Stimulated activated naive CD8-positive, alpha-beta T cell treated with anti-CD3 and anti-CD28 coated beads, Interleukin-15, Interleukin-2, amounts not matched to agents 100 ng/mL and 50 ng/mL, for 24 hours (primary cell): ENCODE results near the gene UFSP2.

Experiments
- H3K27ac Mint-ChIP-seq: one replicate; pipeline ENCODE4 v1.8.0; 2021; ENCODE audit warnings: mild to moderate bottlenecking, mixed read lengths
- H3K27me3 Mint-ChIP-seq: one replicate; pipeline ENCODE4 v1.8.0; 2021; ENCODE audit warnings: mixed read lengths
- H3K36me3 Mint-ChIP-seq: one replicate; pipeline ENCODE4 v1.8.0; 2021; ENCODE audit warnings: low read depth, mixed read lengths
- H3K4me1 Mint-ChIP-seq: one replicate; pipeline ENCODE4 v1.8.0; 2021; ENCODE audit warnings: low read depth, mixed read lengths
- H3K4me3 Mint-ChIP-seq: one replicate; pipeline ENCODE4 v1.8.0; 2021; ENCODE audit warnings: mild to moderate bottlenecking, mixed read lengths
- H3K9me3 Mint-ChIP-seq: one replicate; pipeline ENCODE4 v1.8.0; 2021; ENCODE audit warnings: mixed read lengths

The UFSP2 gene

GRCh38 chr4:185425647-185426352 lies at the start of gene UFSP2:
Gene UFSP2, minus strand, starts transcription at chr4:185425964. Its CDS starts 96 bp downstream, at chr4:185425868.
- Mint-ChIP-seq H3K27ac (peak within 1 kb of the TSS; percentile 100), H3K4me3 (peak within 1 kb of the TSS; percentile 90), H3K36me3 (peaks cover 13% of the 10 kb centered on the region), H3K27me3 (peaks cover 4% of the 10 kb centered on the region), H3K4me1 (peaks cover 24% of the 10 kb centered on the region), H3K9me3 (no peaks in the 10 kb centered on the region)

- Mint-ChIP-seq H3K4me3 (no peak overlapping the region), H3K27me3 (peaks cover 31% of the 10 kb centered on the region), H3K27ac (no peak overlapping the region), H3K36me3 (no peaks in the 10 kb centered on the region), H3K4me1 (peaks cover 10% of the 10 kb centered on the region), H3K9me3 (no peaks in the 10 kb centered on the region)
These were observed 47.5 kb upstream of the UFSP2 start for GRCh38 chr4:185473247-185473646.

- Mint-ChIP-seq H3K27me3 (peaks cover 26% of the 10 kb centered on the region), H3K27ac (peak overlapping the region; percentile 48), H3K36me3 (no peaks in the 10 kb centered on the region), H3K4me1 (peaks cover 10% of the 10 kb centered on the region), H3K9me3 (no peaks in the 10 kb centered on the region), H3K4me3 (peak overlapping the region; percentile 85)
These were observed 46.4 kb upstream of the UFSP2 start for GRCh38 chr4:185472103-185472542.

- Mint-ChIP-seq H3K4me3 (peak within 1 kb of the TSS; percentile 85), H3K27me3 (peaks cover 27% of the 10 kb centered on the region), H3K27ac (peak within 1 kb of the TSS; percentile 48), H3K9me3 (no peaks in the 10 kb centered on the region), H3K4me1 (peaks cover 10% of the 10 kb centered on the region), H3K36me3 (no peaks in the 10 kb centered on the region)
These were observed 45.7 kb upstream of the UFSP2 start, which contains the start of gene CCDC110 for GRCh38 chr4:185471235-185472102. Gene CCDC110, minus strand, starts transcription at chr4:185471733. Its CDS starts 50 bp downstream, at chr4:185471683.

GRCh38 chr4:185470501-185471195 lies 44.9 kb upstream of the UFSP2 start:
- Mint-ChIP-seq H3K27ac (no peak overlapping the region), H3K27me3 (peaks cover 31% of the 10 kb centered on the region), H3K36me3 (no peaks in the 10 kb centered on the region), H3K4me1 (peaks cover 10% of the 10 kb centered on the region), H3K4me3 (peak overlapping the region; percentile 77), H3K9me3 (no peaks in the 10 kb centered on the region)

- Mint-ChIP-seq H3K9me3 (no peaks in the 10 kb centered on the region), H3K27ac (no peak overlapping the region), H3K4me1 (peaks cover 10% of the 10 kb centered on the region), H3K27me3 (peaks cover 34% of the 10 kb centered on the region), H3K36me3 (no peaks in the 10 kb centered on the region), H3K4me3 (no peak overlapping the region)
These were observed 43.9 kb upstream of the UFSP2 start for GRCh38 chr4:185469580-185470154.

- no peak overlapping the region for H3K27ac Mint-ChIP-seq
- H3K9me3 Mint-ChIP-seq = no peaks in the 10 kb centered on the region
- peaks cover 10% of the 10 kb centered on the region for H3K4me1 Mint-ChIP-seq
- H3K36me3 Mint-ChIP-seq = no peaks in the 10 kb centered on the region
- H3K27me3 Mint-ChIP-seq = peaks cover 31% of the 10 kb centered on the region
- H3K4me3 Mint-ChIP-seq = no peak overlapping the region
These were observed 43.2 kb upstream of the UFSP2 start for GRCh38 chr4:185468999-185469398.

- peaks cover 28% of the 10 kb centered on the region for H3K27me3 Mint-ChIP-seq
- H3K27ac Mint-ChIP-seq = no peak overlapping the region
- H3K4me3 Mint-ChIP-seq = no peak overlapping the region
- no peaks in the 10 kb centered on the region for H3K36me3 Mint-ChIP-seq
- no peaks in the 10 kb centered on the region for H3K9me3 Mint-ChIP-seq
- peaks cover 10% of the 10 kb centered on the region for H3K4me1 Mint-ChIP-seq
These were observed 42.2 kb upstream of the UFSP2 start for GRCh38 chr4:185467991-185468390.

GRCh38 chr4:185467101-185467500 lies 41.3 kb upstream of the UFSP2 start:
- Mint-ChIP-seq H3K9me3 (no peaks in the 10 kb centered on the region), H3K27me3 (peaks cover 27% of the 10 kb centered on the region), H3K4me1 (peaks cover 10% of the 10 kb centered on the region), H3K27ac (no peak overlapping the region), H3K36me3 (no peaks in the 10 kb centered on the region), H3K4me3 (no peak overlapping the region)

GRCh38 chr4:185465707-185466106 lies 39.9 kb upstream of the UFSP2 start:
- no peaks in the 10 kb centered on the region for H3K36me3 Mint-ChIP-seq
- peaks cover 5% of the 10 kb centered on the region for H3K4me1 Mint-ChIP-seq
- H3K27ac Mint-ChIP-seq = no peak overlapping the region
- H3K27me3 Mint-ChIP-seq = peaks cover 27% of the 10 kb centered on the region
- no peak overlapping the region for H3K4me3 Mint-ChIP-seq
- H3K9me3 Mint-ChIP-seq = no peaks in the 10 kb centered on the region

- H3K27me3 Mint-ChIP-seq = peaks cover 22% of the 10 kb centered on the region
- H3K27ac Mint-ChIP-seq = no peak overlapping the region
- no peak overlapping the region for H3K4me3 Mint-ChIP-seq
- H3K36me3 Mint-ChIP-seq = no peaks in the 10 kb centered on the region
- no peaks in the 10 kb centered on the region for H3K9me3 Mint-ChIP-seq
- no peaks in the 10 kb centered on the region for H3K4me1 Mint-ChIP-seq
These were observed 39.1 kb upstream of the UFSP2 start for GRCh38 chr4:185464887-185465286.

- Mint-ChIP-seq H3K27me3 (peaks cover 24% of the 10 kb centered on the region), H3K4me1 (no peaks in the 10 kb centered on the region), H3K36me3 (no peaks in the 10 kb centered on the region)
These were observed 38.4 kb upstream of the UFSP2 start for GRCh38 chr4:185464183-185464582.

GRCh38 chr4:185463541-185463940 lies 37.8 kb upstream of the UFSP2 start:
- Mint-ChIP-seq H3K36me3 (no peaks in the 10 kb centered on the region), H3K4me1 (no peaks in the 10 kb centered on the region), H3K9me3 (no peaks in the 10 kb centered on the region), H3K4me3 (no peak overlapping the region), H3K27me3 (peaks cover 31% of the 10 kb centered on the region), H3K27ac (no peak overlapping the region)

More at GRCh38 chr4:185464183-185464582, 38.4 kb upstream of the UFSP2 start:
- Mint-ChIP-seq H3K27ac (no peak overlapping the region), H3K9me3 (no peaks in the 10 kb centered on the region), H3K4me3 (no peak overlapping the region)

- Mint-ChIP-seq H3K36me3 (no peaks in the 10 kb centered on the region), H3K27me3 (peaks cover 26% of the 10 kb centered on the region), H3K4me3 (no peak overlapping the region), H3K9me3 (no peaks in the 10 kb centered on the region), H3K27ac (no peak overlapping the region), H3K4me1 (no peaks in the 10 kb centered on the region)
These were observed 35.8 kb upstream of the UFSP2 start for GRCh38 chr4:185461565-185461964.
